Measurements from ENCODE around the gene PPIL4. TPM values are rescaled to one million over a fixed set of nuclear protein-coding genes. Genes with fewer than 3 reads are reported as not detected.

The PPIL4 gene
- total RNA-seq, 1 donor from 2014 or later = 8.9 TPM

GRCh38 chr6:149488815-149489214 is 57.0 kb downstream of the PPIL4 start:
- H3K9me3 ChIP-seq = no peaks in the 10 kb centered on the region
- TF ChIP-seq, protein P1, sequence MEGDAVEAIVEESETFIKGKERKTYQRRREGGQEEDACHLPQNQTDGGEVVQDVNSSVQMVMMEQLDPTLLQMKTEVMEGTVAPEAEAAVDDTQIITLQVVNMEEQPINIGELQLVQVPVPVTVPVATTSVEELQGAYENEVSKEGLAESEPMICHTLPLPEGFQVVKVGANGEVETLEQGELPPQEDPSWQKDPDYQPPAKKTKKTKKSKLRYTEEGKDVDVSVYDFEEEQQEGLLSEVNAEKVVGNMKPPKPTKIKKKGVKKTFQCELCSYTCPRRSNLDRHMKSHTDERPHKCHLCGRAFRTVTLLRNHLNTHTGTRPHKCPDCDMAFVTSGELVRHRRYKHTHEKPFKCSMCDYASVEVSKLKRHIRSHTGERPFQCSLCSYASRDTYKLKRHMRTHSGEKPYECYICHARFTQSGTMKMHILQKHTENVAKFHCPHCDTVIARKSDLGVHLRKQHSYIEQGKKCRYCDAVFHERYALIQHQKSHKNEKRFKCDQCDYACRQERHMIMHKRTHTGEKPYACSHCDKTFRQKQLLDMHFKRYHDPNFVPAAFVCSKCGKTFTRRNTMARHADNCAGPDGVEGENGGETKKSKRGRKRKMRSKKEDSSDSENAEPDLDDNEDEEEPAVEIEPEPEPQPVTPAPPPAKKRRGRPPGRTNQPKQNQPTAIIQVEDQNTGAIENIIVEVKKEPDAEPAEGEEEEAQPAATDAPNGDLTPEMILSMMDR (IDR thresholded peaks at IDR 0.05) = no peak
- no peak overlapping the region for H3K4me3 ChIP-seq
- intact Hi-C loops (cut with DNase I) = no loop called here
- no peaks in the 10 kb centered on the region for H3K36me3 ChIP-seq
- H3K27me3 ChIP-seq = no peaks in the 10 kb centered on the region
- DNase-seq (ENCODE audit: low spot score in 2 of 2) = no peak
- no peak overlapping the region for H3K27ac ChIP-seq
- no peaks in the 10 kb centered on the region for H3K4me1 ChIP-seq

DNA sequence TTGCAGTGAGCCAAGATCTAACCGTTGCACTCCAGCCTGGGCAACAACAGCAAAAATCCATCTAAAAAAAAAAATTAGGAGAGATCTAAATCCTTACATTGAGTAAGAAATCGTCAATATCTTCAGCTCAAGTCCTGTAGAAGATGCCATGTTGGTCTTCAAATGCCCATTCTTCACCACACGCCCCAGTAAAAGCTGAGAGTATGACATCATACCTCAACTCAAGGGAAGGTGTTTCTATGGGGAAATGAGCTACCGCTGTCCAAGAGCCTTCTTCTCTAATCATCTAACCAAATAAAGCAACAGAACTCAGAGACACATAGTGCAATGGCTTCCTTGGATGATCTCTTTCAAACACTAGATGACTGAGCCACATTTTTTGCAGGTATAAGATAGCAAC is 58.5 kb downstream of the PPIL4 start:
- H3K4me3 ChIP-seq = no peak overlapping the region
- H3K9me3 ChIP-seq = no peaks in the 10 kb centered on the region
- TF ChIP-seq, protein P1 (IDR thresholded peaks at IDR 0.05) = no peak
- no peaks in the 10 kb centered on the region for H3K36me3 ChIP-seq
- H3K27ac ChIP-seq = no peak overlapping the region
- H3K27me3 ChIP-seq = no peaks in the 10 kb centered on the region
- intact Hi-C loops (cut with DNase I) = no loop called here
- DNase-seq (ENCODE audit: low spot score in 2 of 2) = no peak
- H3K4me1 ChIP-seq = peaks cover 0 to 4% of the 10 kb centered on the region in 2 donors

DNA sequence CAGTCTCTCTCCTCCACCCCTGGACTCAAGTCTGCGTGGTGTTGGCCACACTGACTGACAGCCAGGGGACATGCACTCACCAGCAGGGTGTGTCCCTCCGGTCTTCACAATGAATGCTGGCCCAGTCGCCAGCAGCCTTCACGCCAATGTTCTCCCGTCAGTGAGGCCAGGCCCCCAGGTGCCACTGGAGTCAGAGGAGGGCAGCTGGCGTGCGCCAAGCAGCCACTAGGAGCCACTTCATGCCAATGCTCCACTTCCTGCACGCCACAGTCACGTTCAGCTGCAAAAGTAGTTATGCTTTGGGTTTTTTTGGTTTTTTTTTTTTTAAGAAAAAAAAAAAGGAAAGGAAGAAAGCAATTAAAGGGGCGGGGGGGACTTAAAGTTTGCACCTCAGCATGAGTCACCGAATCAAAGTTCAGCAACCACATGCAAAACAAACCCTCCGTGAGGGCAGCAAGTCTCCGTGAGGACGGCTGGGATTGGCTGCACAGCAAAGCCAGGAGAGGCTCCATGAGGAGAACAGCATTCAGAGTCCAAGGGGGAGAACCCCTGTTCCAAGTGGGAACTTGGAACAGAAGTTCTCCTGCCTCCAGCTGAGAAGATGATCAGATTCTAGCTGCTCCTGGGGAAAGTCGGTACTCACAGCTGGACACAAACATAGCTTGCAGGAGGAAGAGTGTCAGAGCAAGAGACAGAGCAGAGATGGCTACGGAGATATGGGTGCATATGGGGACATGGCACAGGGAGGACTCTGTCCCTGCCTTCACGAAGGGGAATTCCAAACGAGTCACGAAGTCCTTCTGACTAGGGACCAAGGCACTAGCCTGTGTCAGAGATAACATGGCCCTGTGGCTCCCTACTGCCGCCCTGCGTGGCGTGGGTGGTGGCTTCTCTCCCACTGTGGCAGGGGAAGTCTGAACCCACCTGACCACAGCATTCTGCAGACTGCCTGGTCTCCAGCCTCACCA is 60.8 kb downstream of the PPIL4 start, which contains the start of gene ZC3H12D:
TSS of gene ZC3H12D (minus strand) at position 282 of the 968 bp plus-strand sequence. CDS start 10,471 bp downstream, outside the sequence.
- peak; percentile 28 to 76 for DNase-seq (ENCODE audit: low spot score in 2 of 2)
- Histone ChIP-seq H3K27me3 (no peaks in the 10 kb centered on the region), H3K9me3 (no peaks in the 10 kb centered on the region), H3K4me3 (peak within 1 kb of the TSS in 1 of 2 donors; percentile 10), H3K36me3 (no peaks in the 10 kb centered on the region), H3K4me1 (peaks cover 0 to 10% of the 10 kb centered on the region in 2 donors), H3K27ac (peak within 1 kb of the TSS in 1 of 2 donors; percentile 11)
- TF ChIP-seq, protein P1 (IDR thresholded peaks at IDR 0.05) = peak in 1 of 3 experiments; percentile 26
- intact Hi-C loops (cut with DNase I) = no loop called here

GRCh38 chr6:149483849-149484655 is 61.8 kb downstream of the PPIL4 start:
- no peak for DNase-seq (ENCODE audit: low spot score in 2 of 2)
- TF ChIP-seq, protein P1 (IDR thresholded peaks at IDR 0.05) = no peak
- H3K27ac ChIP-seq = peak overlapping the region in 1 of 2 donors; percentile 11
- H3K9me3 ChIP-seq = no peaks in the 10 kb centered on the region
- H3K4me3 ChIP-seq = peak overlapping the region in 1 of 2 donors; percentile 10
- peaks cover 0 to 10% of the 10 kb centered on the region in 2 donors for H3K4me1 ChIP-seq
- H3K27me3 ChIP-seq = no peaks in the 10 kb centered on the region
- no peaks in the 10 kb centered on the region for H3K36me3 ChIP-seq
- intact Hi-C loops (cut with DNase I) = no loop called here

- Histone ChIP-seq H3K4me1 (peaks cover 0 to 10% of the 10 kb centered on the region in 2 donors), H3K4me3 (no peak overlapping the region), H3K9me3 (no peaks in the 10 kb centered on the region), H3K27ac (peak overlapping the region in 1 of 2 donors; percentile 11), H3K36me3 (no peaks in the 10 kb centered on the region), H3K27me3 (no peaks in the 10 kb centered on the region)
- TF ChIP-seq, protein P1 (IDR thresholded peaks at IDR 0.05) = no peak
- DNase-seq (ENCODE audit: low spot score in 2 of 2) = no peak
- intact Hi-C loops (cut with DNase I) = no loop called here
Observed at GRCh38 chr6:149483334-149483725, 62.5 kb downstream of the PPIL4 start.
